ENCODE results near the gene BMPR1A. TPM values are rescaled to one million over a fixed set of nuclear protein-coding genes. Genes with fewer than 3 reads are reported as not detected.

Gene BMPR1A
- total RNA-seq, 2 experiments from 2014 or later = 0.47 to 1.1 TPM

DNA sequence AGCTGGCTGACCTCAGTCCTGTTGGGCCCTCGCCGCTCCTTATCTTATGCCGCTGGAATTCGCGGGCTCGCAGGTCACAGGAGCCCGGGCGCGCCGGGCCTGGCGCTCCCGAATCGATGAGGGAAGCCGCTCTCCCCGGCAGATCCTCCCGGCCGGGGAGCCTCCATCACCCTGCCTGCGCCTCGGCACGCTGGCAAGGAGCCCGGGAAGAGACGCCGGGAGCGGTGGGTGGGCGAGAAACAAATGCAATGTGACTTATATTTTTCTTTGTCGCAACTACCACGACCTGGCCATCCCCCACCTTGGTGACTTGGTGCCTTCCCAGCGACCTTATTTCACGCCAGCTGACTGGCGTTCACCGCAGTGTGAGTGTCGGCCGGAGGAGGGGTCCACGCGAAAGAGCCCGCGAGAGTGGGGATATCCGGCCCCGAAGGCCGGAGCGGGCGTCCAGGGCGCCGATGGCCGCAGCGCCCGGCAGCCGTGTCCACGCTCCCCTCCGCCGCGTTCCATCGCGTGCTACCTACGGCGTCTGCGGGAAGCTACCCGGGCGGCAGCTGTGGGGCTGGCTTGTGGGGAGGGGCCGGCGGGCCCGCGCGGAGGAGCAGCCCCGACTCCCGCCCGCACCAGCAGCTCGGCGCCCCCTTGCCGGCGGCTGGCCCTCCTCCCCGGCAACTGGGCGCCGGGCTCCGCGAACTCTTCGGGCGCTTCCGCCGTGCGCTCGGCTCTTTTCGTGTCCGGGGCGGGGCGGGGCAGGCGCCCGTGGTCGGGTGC, 494 bp upstream of the BMPR1A start:
- Histone ChIP-seq H4K20me1 (ENCODE audit: insufficient read depth, low read length) (no peaks in the 10 kb centered on the region), H3K79me2 (ENCODE audit: insufficient read depth, low read depth, low read length) (no peaks in the 10 kb centered on the region), H3K27ac (ENCODE audit: low read depth, low read length, poor library complexity, severe bottlenecking) (no peak overlapping the region), H3K4me2 (ENCODE audit: low read length) (peak overlapping the region; percentile 82), H3K36me3 (ENCODE audit: insufficient read depth, low read length) (no peaks in the 10 kb centered on the region), H3K9me2 (ENCODE audit: insufficient read depth, low read length) (no peaks in the 10 kb centered on the region), H3K4me1 (ENCODE audit: insufficient read depth, low read length, poor library complexity, severe bottlenecking) (no peaks in the 10 kb centered on the region), H3K9me3 (ENCODE audit: low read length) (no peaks in the 10 kb centered on the region), H3K4me3 (ENCODE audit: low read depth, low read length, poor library complexity, severe bottlenecking) (peak overlapping the region; percentile 69), H2AFZ (ENCODE audit: low read length) (peak overlapping the region; percentile 73; the same call in 1 of the 2 replicates)
- ChIA-PET CTCF (ENCODE audit: unreplicated experiment) (interaction anchor here (0.6 kb wide), 1 partner anchor 79 kb away, joined by 3 read pairs; no protein-coding TSS in a partner anchor), POLR2A (no interaction called here)
- no peak for TF ChIP-seq CTCF (conservative IDR thresholded peaks at IDR 0.05; ENCODE audit: low read length)
- TF ChIP-seq EZH2phosphoT487 (IDR thresholded peaks at IDR 0.05; ENCODE audit: borderline replicate concordance, low read depth, low read length) = peak; percentile 58; the same call in 1 of the 2 replicates
- BruUV-seq (replicated peaks) = no TSS peak
- DNase-seq (ENCODE audit: low spot score) = peak; percentile 63
- intact Hi-C loops (cut with micrococcal nuclease; ENCODE audit: unreplicated experiment) = no loop called here

DNA sequence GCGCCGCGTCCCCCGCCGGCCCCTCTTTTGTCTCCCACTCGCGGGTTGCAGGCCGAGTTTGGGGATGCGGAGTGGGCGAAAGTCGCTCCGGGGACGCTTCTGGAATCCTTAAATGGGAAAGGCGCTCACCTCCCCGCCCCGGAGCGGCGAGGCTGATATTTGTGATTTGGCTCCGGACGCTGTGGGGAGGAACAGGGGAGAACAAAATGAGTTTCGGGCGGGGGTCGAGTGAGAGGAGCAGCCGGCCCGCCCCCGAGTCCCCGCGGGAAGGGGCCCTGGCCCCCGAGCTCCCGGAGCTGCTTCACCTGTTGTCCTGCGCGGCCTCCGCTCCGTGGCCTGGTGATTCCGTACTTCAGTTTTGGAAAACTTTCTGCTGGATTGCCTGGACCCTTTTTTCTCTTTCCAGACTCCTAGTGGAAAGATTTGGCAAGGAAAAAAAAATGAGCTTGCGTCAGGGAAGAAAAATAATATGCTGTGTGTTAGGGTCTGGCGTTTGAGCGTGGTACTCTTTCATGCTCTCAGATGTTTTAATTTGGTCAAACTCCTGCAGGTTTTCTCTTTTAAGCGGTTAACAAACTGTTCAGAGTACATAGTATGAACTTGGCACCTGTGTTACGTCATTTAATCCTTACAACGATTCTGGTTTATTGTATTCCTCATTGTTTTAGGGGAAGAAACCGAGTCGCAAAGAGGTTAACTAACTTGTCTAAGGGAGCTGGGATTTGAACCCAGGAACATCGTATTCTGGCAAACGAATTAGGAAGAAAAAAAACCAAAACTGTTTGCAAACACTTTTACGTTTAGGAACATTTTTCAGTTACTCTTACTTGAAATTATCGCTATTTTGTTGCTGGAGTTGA, 924 bp downstream of the BMPR1A start:
- DNase-seq (ENCODE audit: low spot score) = no peak
- peak overlapping the region; percentile 69 for H3K4me3 ChIP-seq (ENCODE audit: low read depth, low read length, poor library complexity, severe bottlenecking)
- no peak overlapping the region for H2AFZ ChIP-seq (ENCODE audit: low read length)
- peak overlapping the region; percentile 48; the same call in 1 of the 2 replicates for H3K4me2 ChIP-seq (ENCODE audit: low read length)
- H3K4me1 ChIP-seq (ENCODE audit: insufficient read depth, low read length, poor library complexity, severe bottlenecking) = no peaks in the 10 kb centered on the region
- H4K20me1 ChIP-seq (ENCODE audit: insufficient read depth, low read length) = no peaks in the 10 kb centered on the region
- intact Hi-C loops (cut with micrococcal nuclease; ENCODE audit: unreplicated experiment) = no loop called here
- ChIA-PET CTCF (ENCODE audit: unreplicated experiment) (no interaction called here), POLR2A (no interaction called here)
- no peaks in the 10 kb centered on the region for H3K9me2 ChIP-seq (ENCODE audit: insufficient read depth, low read length)
- H3K79me2 ChIP-seq (ENCODE audit: insufficient read depth, low read depth, low read length) = no peaks in the 10 kb centered on the region
- no TSS peak for BruUV-seq (replicated peaks)
- no peak overlapping the region for H3K27ac ChIP-seq (ENCODE audit: low read depth, low read length, poor library complexity, severe bottlenecking)
- H3K36me3 ChIP-seq (ENCODE audit: insufficient read depth, low read length) = no peaks in the 10 kb centered on the region
- no peak for TF ChIP-seq CTCF (conservative IDR thresholded peaks at IDR 0.05; ENCODE audit: low read length)
- peak; percentile 83; the same call in 1 of the 2 replicates for TF ChIP-seq EZH2phosphoT487 (IDR thresholded peaks at IDR 0.05; ENCODE audit: borderline replicate concordance, low read depth, low read length)
- H3K9me3 ChIP-seq (ENCODE audit: low read length) = no peaks in the 10 kb centered on the region

Measured in OCI-LY7 (cell line).